Measurements from ENCODE around the gene ATP8A2.

The ATP8A2 gene

DNA sequence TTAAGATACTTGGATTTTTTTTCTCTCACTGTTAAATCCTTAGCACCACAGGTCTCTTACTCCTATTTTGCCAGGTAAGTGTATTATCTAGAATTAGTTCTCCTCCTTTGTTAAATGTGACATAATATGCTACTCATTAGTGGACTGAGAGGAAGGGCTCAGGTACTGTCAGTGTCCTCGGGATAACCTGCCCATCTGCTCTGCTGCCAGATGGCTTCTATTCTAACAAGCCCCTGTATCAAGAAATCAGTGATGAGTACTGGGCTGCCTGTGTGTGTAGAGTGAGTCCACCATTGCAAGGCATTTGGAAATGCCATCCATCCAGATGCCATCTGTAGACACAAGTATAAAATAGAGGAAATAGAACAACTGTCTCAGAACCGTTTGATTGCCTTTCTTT, 209.6 kb downstream of the ATP8A2 start:
- Histone ChIP-seq H3K4me3 (ENCODE audit: low read depth, low read length) (no peak overlapping the region), H3K36me3 (ENCODE audit: control insufficient read depth, insufficient read depth, low read length) (no peaks in the 10 kb centered on the region), H3K27me3 (ENCODE audit: control insufficient read depth, insufficient read depth, low read length) (no peaks in the 10 kb centered on the region), H3K9me3 (ENCODE audit: control insufficient read depth, insufficient read depth, low read length) (no peaks in the 10 kb centered on the region), H3K9ac (ENCODE audit: low read depth, low read length) (no peak overlapping the region), H3K4me1 (ENCODE audit: control insufficient read depth, insufficient read depth, low read length) (peaks cover 4% of the 10 kb centered on the region), H3K27ac (ENCODE audit: low read depth, low read length) (no peak overlapping the region)

DNA sequence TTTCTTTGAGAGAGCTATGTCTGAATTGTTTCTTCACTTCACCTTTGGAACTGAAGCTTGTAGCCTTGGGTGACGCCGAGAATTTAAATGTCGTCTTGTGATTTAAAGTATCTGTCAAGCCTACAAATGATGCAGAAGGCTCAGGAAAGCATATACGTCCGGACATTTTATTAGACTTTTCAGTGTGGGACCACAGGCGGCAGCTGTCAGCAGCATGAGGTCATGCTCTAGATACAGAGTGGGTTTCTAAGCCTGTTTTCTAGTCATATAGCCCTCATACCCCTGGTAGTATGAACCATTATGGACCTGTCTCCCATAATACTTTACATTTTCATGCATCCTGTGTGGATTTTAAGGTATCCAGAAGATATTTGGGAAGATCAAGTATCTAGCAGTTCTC, 212.3 kb downstream of the ATP8A2 start:
- peaks cover 28% of the 10 kb centered on the region for H3K4me1 ChIP-seq (ENCODE audit: control insufficient read depth, insufficient read depth, low read length)
- no peak overlapping the region for H3K27ac ChIP-seq (ENCODE audit: low read depth, low read length)
- H3K4me3 ChIP-seq (ENCODE audit: low read depth, low read length), result no peak overlapping the region
- no peaks in the 10 kb centered on the region for H3K36me3 ChIP-seq (ENCODE audit: control insufficient read depth, insufficient read depth, low read length)
- no peaks in the 10 kb centered on the region for H3K9me3 ChIP-seq (ENCODE audit: control insufficient read depth, insufficient read depth, low read length)
- no peaks in the 10 kb centered on the region for H3K27me3 ChIP-seq (ENCODE audit: control insufficient read depth, insufficient read depth, low read length)
- no peak overlapping the region for H3K9ac ChIP-seq (ENCODE audit: low read depth, low read length)

DNA sequence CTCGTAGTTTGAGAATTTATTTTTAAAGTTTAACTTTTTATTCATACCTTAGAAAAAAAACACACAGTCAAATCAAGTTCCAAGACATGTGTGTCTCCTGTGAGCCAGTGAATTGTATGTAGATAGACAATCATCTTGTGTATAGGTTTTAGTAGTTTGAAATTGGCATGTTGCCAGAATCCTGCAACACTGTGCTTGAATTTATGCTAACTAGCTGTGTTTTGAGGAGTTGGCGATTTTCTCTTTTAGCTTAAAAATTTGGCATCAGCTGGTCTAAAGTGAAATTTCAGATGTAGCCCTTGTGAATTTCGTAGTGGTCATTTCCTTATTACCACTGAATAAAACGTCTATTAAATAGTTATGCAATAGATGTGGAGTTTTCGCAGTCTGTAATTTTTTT, 213.2 kb downstream of the ATP8A2 start:
- Histone ChIP-seq H3K27ac (ENCODE audit: low read depth, low read length) (no peak overlapping the region), H3K4me3 (ENCODE audit: low read depth, low read length) (no peak overlapping the region), H3K9me3 (ENCODE audit: control insufficient read depth, insufficient read depth, low read length) (no peaks in the 10 kb centered on the region), H3K9ac (ENCODE audit: low read depth, low read length) (no peak overlapping the region), H3K36me3 (ENCODE audit: control insufficient read depth, insufficient read depth, low read length) (no peaks in the 10 kb centered on the region), H3K4me1 (ENCODE audit: control insufficient read depth, insufficient read depth, low read length) (peaks cover 28% of the 10 kb centered on the region), H3K27me3 (ENCODE audit: control insufficient read depth, insufficient read depth, low read length) (no peaks in the 10 kb centered on the region)

DNA sequence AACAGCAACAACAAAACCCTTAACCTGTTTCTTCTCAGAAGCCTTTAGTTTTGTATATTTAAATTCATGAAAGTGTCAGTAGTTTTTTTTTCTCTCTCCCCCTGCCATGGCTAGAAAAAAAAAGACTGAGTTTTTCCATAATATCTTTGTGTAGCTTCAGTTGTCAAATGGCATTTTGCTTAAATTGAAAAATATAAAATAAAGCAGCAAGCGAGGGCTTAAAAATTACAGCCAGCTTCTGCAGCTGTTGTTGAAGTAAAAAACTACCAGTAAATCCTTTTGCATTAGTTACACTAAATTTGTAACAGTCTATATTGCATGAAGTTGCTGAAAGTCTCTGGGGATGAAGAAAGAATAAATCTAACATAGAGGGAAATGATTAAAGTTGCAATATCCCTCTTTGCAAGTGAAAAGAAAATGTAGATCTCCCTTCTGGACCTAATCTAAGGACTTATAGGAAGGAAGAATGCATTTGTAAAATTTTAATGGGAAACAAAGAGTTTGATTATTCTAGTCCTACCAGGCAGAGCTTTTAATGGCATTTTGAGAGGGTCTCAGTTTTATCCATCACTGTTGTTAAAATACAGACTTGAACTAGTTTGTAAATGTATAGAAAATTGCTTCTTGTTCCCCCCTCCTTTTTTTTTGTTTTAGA, 215.7 kb downstream of the ATP8A2 start:
- no peak overlapping the region for H3K27ac ChIP-seq (ENCODE audit: low read depth, low read length)
- no peaks in the 10 kb centered on the region for H3K27me3 ChIP-seq (ENCODE audit: control insufficient read depth, insufficient read depth, low read length)
- peaks cover 28% of the 10 kb centered on the region for H3K4me1 ChIP-seq (ENCODE audit: control insufficient read depth, insufficient read depth, low read length)
- H3K4me3 ChIP-seq (ENCODE audit: low read depth, low read length), result no peak overlapping the region
- no peaks in the 10 kb centered on the region for H3K9me3 ChIP-seq (ENCODE audit: control insufficient read depth, insufficient read depth, low read length)
- no peak overlapping the region for H3K9ac ChIP-seq (ENCODE audit: low read depth, low read length)
- H3K36me3 ChIP-seq (ENCODE audit: control insufficient read depth, insufficient read depth, low read length), result no peaks in the 10 kb centered on the region

DNA sequence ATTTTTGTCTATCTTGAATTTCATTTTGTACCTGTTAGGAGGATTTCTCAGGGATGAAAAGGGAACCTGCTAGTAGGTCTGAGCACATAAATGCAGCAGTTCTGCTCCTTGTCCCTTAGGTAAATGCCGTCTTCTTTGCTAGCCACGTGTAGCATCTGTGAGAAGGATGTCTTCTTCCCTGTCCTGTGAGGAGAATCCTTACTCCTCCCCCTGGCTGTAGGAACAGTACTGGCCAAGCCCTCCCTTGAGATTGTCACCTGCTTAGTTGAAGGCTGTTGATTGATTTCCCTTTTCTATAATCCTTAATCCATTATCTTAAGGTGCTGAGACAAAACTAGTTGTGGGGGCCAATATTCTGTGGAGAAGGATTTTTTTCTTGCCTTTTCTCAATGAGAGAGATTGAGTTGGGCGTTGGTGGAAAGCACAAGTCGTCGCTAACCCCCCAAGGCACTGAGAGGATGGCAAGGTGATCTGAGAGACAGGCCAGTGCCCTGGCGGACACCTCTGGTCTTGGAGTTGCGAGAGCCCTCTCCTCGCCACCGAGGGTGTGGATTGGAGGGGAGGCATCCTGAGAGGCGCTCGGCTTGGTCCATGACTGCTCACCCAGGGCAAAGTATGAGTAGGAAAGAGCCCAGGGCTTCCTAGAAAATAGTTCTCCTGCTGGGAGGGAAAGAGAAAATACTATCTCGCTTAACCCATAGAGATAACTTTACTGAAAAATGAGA, 216.7 kb downstream of the ATP8A2 start:
- Histone ChIP-seq H3K9me3 (ENCODE audit: control insufficient read depth, insufficient read depth, low read length) (no peaks in the 10 kb centered on the region), H3K4me3 (ENCODE audit: low read depth, low read length) (no peak overlapping the region), H3K36me3 (ENCODE audit: control insufficient read depth, insufficient read depth, low read length) (no peaks in the 10 kb centered on the region), H3K27ac (ENCODE audit: low read depth, low read length) (no peak overlapping the region), H3K27me3 (ENCODE audit: control insufficient read depth, insufficient read depth, low read length) (no peaks in the 10 kb centered on the region), H3K4me1 (ENCODE audit: control insufficient read depth, insufficient read depth, low read length) (peaks cover 28% of the 10 kb centered on the region), H3K9ac (ENCODE audit: low read depth, low read length) (no peak overlapping the region)

DNA sequence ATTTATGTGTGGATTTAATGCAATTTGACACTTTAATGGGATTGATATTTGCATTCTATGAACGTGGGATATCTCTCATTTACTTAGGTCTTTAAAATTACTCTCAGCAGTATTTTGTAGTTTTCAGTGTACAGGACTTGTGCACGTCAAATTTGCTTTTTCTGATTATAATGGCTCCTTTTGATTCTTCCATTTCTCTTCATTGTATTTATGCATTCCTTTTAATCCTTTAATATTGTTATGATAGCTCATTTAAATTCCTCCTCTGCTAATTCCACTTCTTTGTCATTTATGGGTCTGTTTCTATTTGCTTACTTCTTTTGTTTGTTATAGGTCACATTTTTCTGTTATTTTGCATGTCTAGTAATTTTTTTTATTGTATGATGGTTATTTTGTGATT, 226.6 kb downstream of the ATP8A2 start:
- H3K4me1 ChIP-seq (ENCODE audit: control insufficient read depth, insufficient read depth, low read length), result peaks cover 5% of the 10 kb centered on the region; the same call in 1 of the 2 replicates
- H3K4me3 ChIP-seq (ENCODE audit: low read depth, low read length), result no peak overlapping the region
- H3K9ac ChIP-seq (ENCODE audit: low read depth, low read length), result no peak overlapping the region
- H3K9me3 ChIP-seq (ENCODE audit: control insufficient read depth, insufficient read depth, low read length), result no peaks in the 10 kb centered on the region
- H3K27me3 ChIP-seq (ENCODE audit: control insufficient read depth, insufficient read depth, low read length), result no peaks in the 10 kb centered on the region
- no peaks in the 10 kb centered on the region for H3K36me3 ChIP-seq (ENCODE audit: control insufficient read depth, insufficient read depth, low read length)
- no peak overlapping the region for H3K27ac ChIP-seq (ENCODE audit: low read depth, low read length)

DNA sequence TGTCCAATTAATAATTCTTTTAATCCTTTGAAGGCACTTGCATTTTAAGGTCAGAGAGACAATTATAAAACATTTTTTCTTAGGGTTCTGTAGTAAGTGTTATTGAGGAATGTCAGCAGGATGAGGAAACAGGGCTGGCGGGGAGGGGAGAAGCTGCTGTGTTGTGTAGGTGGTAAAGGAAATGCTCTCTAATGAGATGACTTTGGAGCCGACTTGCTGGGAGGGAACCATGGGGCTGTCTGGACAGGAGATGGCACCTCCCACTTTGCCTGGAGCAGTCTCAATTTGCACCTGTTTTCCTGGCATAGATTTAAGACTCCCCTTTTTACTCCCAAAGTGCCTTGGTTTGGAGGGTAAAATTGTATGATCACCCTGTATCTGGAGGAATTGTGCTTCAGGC, 230.4 kb downstream of the ATP8A2 start:
- Histone ChIP-seq H3K27me3 (ENCODE audit: control insufficient read depth, insufficient read depth, low read length) (no peaks in the 10 kb centered on the region), H3K4me3 (ENCODE audit: low read depth, low read length) (no peak overlapping the region), H3K4me1 (ENCODE audit: control insufficient read depth, insufficient read depth, low read length) (peaks cover 5% of the 10 kb centered on the region; the same call in 1 of the 2 replicates), H3K27ac (ENCODE audit: low read depth, low read length) (no peak overlapping the region), H3K9me3 (ENCODE audit: control insufficient read depth, insufficient read depth, low read length) (no peaks in the 10 kb centered on the region), H3K36me3 (ENCODE audit: control insufficient read depth, insufficient read depth, low read length) (no peaks in the 10 kb centered on the region), H3K9ac (ENCODE audit: low read depth, low read length) (no peak overlapping the region)

DNA sequence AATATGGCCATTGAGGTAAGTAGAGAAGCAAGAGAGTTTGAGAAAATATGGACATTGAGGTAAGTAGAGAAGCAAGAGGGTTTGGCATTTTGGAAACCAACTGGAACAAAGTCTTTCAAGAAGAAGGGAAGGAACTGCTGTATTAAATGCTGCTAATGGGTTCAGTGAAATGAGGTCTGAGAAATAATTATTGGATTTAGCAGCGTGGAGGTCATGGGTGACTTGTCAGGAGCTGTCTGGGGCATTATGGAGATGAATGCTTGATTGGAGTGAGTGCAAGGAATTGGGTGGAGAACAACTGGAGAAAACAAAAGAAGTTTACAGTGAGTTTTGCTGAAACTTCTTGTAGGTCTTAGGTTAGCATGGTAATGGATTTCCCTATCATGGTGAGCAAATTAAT, 232.3 kb downstream of the ATP8A2 start:
- H3K9me3 ChIP-seq (ENCODE audit: control insufficient read depth, insufficient read depth, low read length), result no peaks in the 10 kb centered on the region
- H3K36me3 ChIP-seq (ENCODE audit: control insufficient read depth, insufficient read depth, low read length), result no peaks in the 10 kb centered on the region

DNA sequence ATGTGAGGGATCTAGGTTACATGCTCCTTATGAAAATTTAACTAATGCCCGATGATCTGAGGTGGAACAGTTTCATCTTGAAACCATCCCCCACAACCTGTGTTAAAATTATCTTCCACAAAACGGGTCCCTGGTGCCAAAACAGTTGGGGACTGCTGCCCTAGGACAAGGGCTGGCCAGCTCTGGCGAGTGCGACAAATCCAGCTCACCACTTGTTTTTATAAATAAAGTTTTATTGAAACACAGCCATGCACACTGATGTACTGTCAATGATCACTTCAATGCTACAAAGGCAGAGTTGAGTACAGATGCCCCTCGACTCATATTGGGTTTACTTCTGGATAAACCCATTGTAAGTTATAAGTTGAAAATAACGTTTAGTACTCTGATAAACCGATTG, 235.3 kb downstream of the ATP8A2 start:
- no peak overlapping the region for H3K9ac ChIP-seq (ENCODE audit: low read depth, low read length)
- no peaks in the 10 kb centered on the region for H3K27me3 ChIP-seq (ENCODE audit: control insufficient read depth, insufficient read depth, low read length)
- H3K36me3 ChIP-seq (ENCODE audit: control insufficient read depth, insufficient read depth, low read length), result no peaks in the 10 kb centered on the region
- no peaks in the 10 kb centered on the region for H3K9me3 ChIP-seq (ENCODE audit: control insufficient read depth, insufficient read depth, low read length)
- no peak overlapping the region for H3K27ac ChIP-seq (ENCODE audit: low read depth, low read length)
- H3K4me1 ChIP-seq (ENCODE audit: control insufficient read depth, insufficient read depth, low read length), result no peaks in the 10 kb centered on the region
- H3K4me3 ChIP-seq (ENCODE audit: low read depth, low read length), result no peak overlapping the region

More for the DNA sequence above, 232.3 kb downstream of the ATP8A2 start:
- no peaks in the 10 kb centered on the region for H3K27me3 ChIP-seq (ENCODE audit: control insufficient read depth, insufficient read depth, low read length)
- H3K4me1 ChIP-seq (ENCODE audit: control insufficient read depth, insufficient read depth, low read length), result peaks cover 3% of the 10 kb centered on the region; the same call in 1 of the 2 replicates
- H3K27ac ChIP-seq (ENCODE audit: low read depth, low read length), result no peak overlapping the region
- no peak overlapping the region for H3K9ac ChIP-seq (ENCODE audit: low read depth, low read length)
- no peak overlapping the region for H3K4me3 ChIP-seq (ENCODE audit: low read depth, low read length)

DNA sequence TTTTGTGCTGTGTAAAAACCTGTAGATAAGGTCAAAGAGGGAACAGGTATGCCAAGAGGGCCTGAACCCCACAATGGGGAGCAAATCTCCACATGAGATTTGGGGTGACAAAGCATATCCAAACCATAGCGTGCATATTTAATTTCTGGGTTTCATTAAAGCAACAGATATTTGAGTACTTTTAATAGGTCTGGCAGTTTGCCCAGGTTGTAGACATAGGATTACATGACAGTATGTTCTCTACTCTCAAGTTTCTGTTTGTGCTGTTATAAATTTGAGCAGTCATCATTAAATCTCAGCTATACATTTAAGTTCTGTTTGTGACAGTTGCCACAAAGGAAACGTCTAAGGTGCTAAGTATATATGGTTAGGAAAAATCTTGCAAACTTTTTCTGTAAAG, 236.4 kb downstream of the ATP8A2 start:
- Histone ChIP-seq H3K9me3 (ENCODE audit: control insufficient read depth, insufficient read depth, low read length) (no peaks in the 10 kb centered on the region), H3K27ac (ENCODE audit: low read depth, low read length) (no peak overlapping the region), H3K9ac (ENCODE audit: low read depth, low read length) (no peak overlapping the region), H3K4me3 (ENCODE audit: low read depth, low read length) (no peak overlapping the region), H3K27me3 (ENCODE audit: control insufficient read depth, insufficient read depth, low read length) (no peaks in the 10 kb centered on the region), H3K4me1 (ENCODE audit: control insufficient read depth, insufficient read depth, low read length) (no peaks in the 10 kb centered on the region), H3K36me3 (ENCODE audit: control insufficient read depth, insufficient read depth, low read length) (no peaks in the 10 kb centered on the region)

DNA sequence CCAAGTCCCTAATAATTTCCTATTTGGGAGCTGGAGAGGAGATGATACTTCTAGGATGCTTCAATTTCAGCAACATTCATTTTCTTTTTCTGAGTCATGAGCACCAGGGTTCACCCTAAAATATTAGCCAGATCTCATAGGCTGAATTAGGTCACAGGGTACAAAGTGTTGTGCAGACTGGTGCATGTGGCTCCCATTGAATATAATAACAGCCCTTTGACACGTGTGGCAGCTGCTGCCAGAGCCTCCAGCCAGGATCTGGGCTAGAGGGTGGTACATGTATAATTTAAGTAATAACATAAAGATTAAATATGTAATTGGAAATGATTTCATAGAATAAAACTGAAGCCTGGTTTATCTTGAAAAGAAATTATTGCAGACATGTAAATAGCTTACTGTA, 244.9 kb downstream of the ATP8A2 start:
- H3K27me3 ChIP-seq (ENCODE audit: control insufficient read depth, insufficient read depth, low read length), result no peaks in the 10 kb centered on the region
- no peaks in the 10 kb centered on the region; the same call in 1 of the 2 replicates for H3K9me3 ChIP-seq (ENCODE audit: control insufficient read depth, insufficient read depth, low read length)
- H3K36me3 ChIP-seq (ENCODE audit: control insufficient read depth, insufficient read depth, low read length), result no peaks in the 10 kb centered on the region
- no peaks in the 10 kb centered on the region for H3K4me1 ChIP-seq (ENCODE audit: control insufficient read depth, insufficient read depth, low read length)
- no peak overlapping the region for H3K4me3 ChIP-seq (ENCODE audit: low read depth, low read length)
- no peak overlapping the region for H3K9ac ChIP-seq (ENCODE audit: low read depth, low read length)
- no peak overlapping the region for H3K27ac ChIP-seq (ENCODE audit: low read depth, low read length)
